Caco-2 (cell line): ENCODE data around the gene DHH. TPM values are rescaled to one million over a fixed set of nuclear protein-coding genes. Genes with fewer than 3 reads are reported as not detected.

Experiments
- BruUV-seq: library from RNA; stranded (reverse); fragments of 400-500 nt; replicated peaks from 2 replicates; lab custom pipeline; 2021; lab: Mats Ljungman, UMichigan
- CTCF ChIA-PET: fragments of 300-600 bp; sonication (Branson Sonifier 250); formaldehyde crosslinking; loops from one replicate; lab custom pipeline; 2022; ENCODE audit warnings: antibody characterized with exemption; lab: Charles Lee
- POLR2A ChIA-PET: fragments of 300-600 bp; sonication (Branson Sonifier 250); formaldehyde crosslinking; loops from one replicate; lab custom pipeline; 2022; ENCODE audit warnings: antibody characterized with exemption; lab: Charles Lee
- DNase-seq, 2 experiments: peaks; one replicate each; pipeline versions ENCODE4 v3.0.0 to v3.0.0-alpha.2; 2020 to 2022
- H3K27me3 ChIP-seq: replicated peaks from 2 replicates; pipeline ENCODE4 v1.6.0; 2011; ENCODE audit warnings: low read length; ENCODE audit not compliant: control insufficient read depth, insufficient read depth
- H3K36me3 ChIP-seq: 2 replicates; pipeline ENCODE4 v1.5.1; 2011; ENCODE audit warnings: low read length; ENCODE audit not compliant: control insufficient read depth, insufficient read depth
- H3K4me1 ChIP-seq: fragments of 250-450 bp; sonication (Bioruptor Pico); 2 replicates; pipeline ENCODE4 v1.5.1; 2020; ENCODE audit warnings: mild to moderate bottlenecking
- H3K4me3 ChIP-seq: 2 replicates; pipeline ENCODE4 v1.5.1; 2011; ENCODE audit warnings: low read depth, mild to moderate bottlenecking, control low read depth, low read length
- H3K9me3 ChIP-seq: fragments of 250-450 bp; sonication (Bioruptor Pico); 2 replicates; pipeline ENCODE4 v1.5.1; 2020; ENCODE audit warnings: mild to moderate bottlenecking, moderate library complexity
- H3K27ac Mint-ChIP-seq: one replicate; pipeline ENCODE4 v1.8.0; 2022; ENCODE audit warnings: mixed read lengths; ENCODE audit not compliant: unreplicated experiment
- H3K27me3 Mint-ChIP-seq: one replicate; pipeline ENCODE4 v1.8.0; 2022; ENCODE audit warnings: mixed read lengths; ENCODE audit not compliant: insufficient read depth, unreplicated experiment
- H3K36me3 Mint-ChIP-seq: one replicate; pipeline ENCODE4 v1.8.0; 2022; ENCODE audit warnings: mild to moderate bottlenecking, mixed read lengths; ENCODE audit not compliant: insufficient read depth, unreplicated experiment
- H3K4me1 Mint-ChIP-seq: one replicate; pipeline ENCODE4 v1.8.0; 2022; ENCODE audit warnings: low read depth, mixed read lengths; ENCODE audit not compliant: unreplicated experiment
- H3K4me3 Mint-ChIP-seq: one replicate; pipeline ENCODE4 v1.8.0; 2022; ENCODE audit warnings: mild to moderate bottlenecking, moderate library complexity, mixed read lengths; ENCODE audit not compliant: unreplicated experiment
- H3K9me3 Mint-ChIP-seq: one replicate; pipeline ENCODE4 v1.8.0; 2022; ENCODE audit warnings: mixed read lengths; ENCODE audit not compliant: unreplicated experiment
- CTCF ChIP-seq, 2 experiments: fragments of 200-600 bp in 1 of 2; IDR thresholded peaks; 1 replicate in 1 of 2; 2 replicates in 1 of 2; pipeline versions ENCODE4 v1.5.1 to v1.8.0; 2011 to 2022; ENCODE audit warnings: antibody characterized with exemption in 1 of 2, control low read depth in 1 of 2, inconsistent platforms in 1 of 2, low read depth in 1 of 2, low read length in 1 of 2, mild to moderate bottlenecking in 1 of 2, moderate library complexity in 1 of 2; ENCODE audit not compliant: insufficient read depth in 1 of 2, severe bottlenecking in 1 of 2, unreplicated experiment in 1 of 2
- intact Hi-C: fragments of 100-400 bp; cut with micrococcal nuclease; formaldehyde crosslinking; loops from one replicate; pipeline ENCODE4 v1.10.0; 2022; ENCODE audit not compliant: unreplicated experiment
- total RNA-seq: library from RNA; stranded (reverse); gene quantifications from 2 replicates; pipeline ENCODE4 v1.2.3, GENCODE V29; 2022

DHH gene
- total RNA-seq, 1 experiment from 2014 or later = 0.16 TPM

GRCh38 chr12:49084438-49084837 lies 10.2 kb downstream of the DHH start:
- no peak for DNase-seq
- peaks cover 3% of the 10 kb centered on the region for H3K27me3 Mint-ChIP-seq
- H3K36me3 Mint-ChIP-seq = peaks cover 5% of the 10 kb centered on the region
- Histone ChIP-seq H3K27me3 (peaks cover 2% of the 10 kb centered on the region; the same call in 1 of the 2 replicates), H3K4me1 (no peaks in the 10 kb centered on the region), H3K36me3 (no peaks in the 10 kb centered on the region), H3K4me3 (no peak overlapping the region), H3K9me3 (no peaks in the 10 kb centered on the region)
- BruUV-seq = no TSS peak
- POLR2A ChIA-PET = no interaction called here
- no peak overlapping the region for H3K4me3 Mint-ChIP-seq
- TF ChIP-seq CTCF (IDR thresholded peaks at IDR 0.05; ENCODE audit: insufficient read depth in 1 of 2, low read depth in 1 of 2, low read length in 1 of 2, severe bottlenecking in 1 of 2, unreplicated experiment in 1 of 2) = no peak
- CTCF ChIA-PET = interaction anchor here (0.7 to 1.2 kb wide), 5 partner anchors 10 to 151 kb away, joined by 3 to 4 read pairs (median 3); partner anchors contain the start of genes DHH and TUBA1B
- H3K9me3 Mint-ChIP-seq = no peaks in the 10 kb centered on the region
- intact Hi-C loops = no loop called here
- H3K4me1 Mint-ChIP-seq = no peaks in the 10 kb centered on the region
- no peak overlapping the region for H3K27ac Mint-ChIP-seq

DNA sequence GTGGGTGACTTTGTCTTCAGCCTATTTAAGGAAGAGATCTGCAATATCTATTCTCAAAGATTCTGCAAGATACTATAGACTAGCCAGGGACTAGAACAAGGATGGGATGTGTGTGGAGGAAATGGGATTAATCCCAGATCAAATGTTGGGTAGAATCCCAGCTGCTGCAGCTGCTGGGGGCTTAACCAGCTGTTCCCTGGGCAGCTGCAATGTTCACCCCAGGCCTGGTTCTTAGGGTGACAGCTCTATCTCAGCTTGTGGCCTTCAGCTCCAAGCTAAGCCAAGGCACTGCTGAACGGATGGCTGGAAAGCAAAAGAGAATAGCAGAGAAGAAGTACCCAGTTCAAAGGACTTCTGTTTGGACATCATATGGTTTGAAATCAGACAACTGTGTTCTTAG lies 14.8 kb downstream of the DHH start:
- CTCF ChIA-PET = interaction anchor here (2.6 kb wide), 1 partner anchor 8 kb away, joined by 13 read pairs; no protein-coding TSS in a partner anchor
- Mint-ChIP-seq H3K4me3 (no peak overlapping the region), H3K27ac (no peak overlapping the region)

DNA sequence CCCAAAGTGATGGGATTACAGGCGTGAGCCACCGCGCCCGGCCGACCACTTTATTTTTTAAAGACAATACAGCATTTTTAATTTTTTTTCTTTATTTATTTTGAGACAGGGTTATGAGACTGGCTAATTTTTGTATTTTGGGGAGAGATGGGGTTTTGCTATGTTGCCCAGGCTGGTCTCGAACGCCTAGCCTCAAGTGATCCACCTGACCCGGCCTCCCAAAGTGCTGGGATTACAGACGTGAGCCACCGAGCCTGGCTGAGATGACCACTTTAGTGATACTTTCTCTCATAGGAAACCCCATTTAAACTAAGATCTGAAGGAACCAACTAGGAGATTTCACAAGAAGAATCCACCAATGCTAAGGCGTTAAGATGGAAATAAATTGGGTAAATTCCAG lies 23.6 kb downstream of the DHH start:
- H3K27me3 ChIP-seq = no peaks in the 10 kb centered on the region

More for the DNA sequence above, 14.8 kb downstream of the DHH start:
- Mint-ChIP-seq H3K4me1 (no peaks in the 10 kb centered on the region), H3K27me3 (no peaks in the 10 kb centered on the region), H3K36me3 (no peaks in the 10 kb centered on the region), H3K9me3 (no peaks in the 10 kb centered on the region)
- Histone ChIP-seq H3K36me3 (no peaks in the 10 kb centered on the region), H3K4me3 (no peak overlapping the region), H3K4me1 (no peaks in the 10 kb centered on the region), H3K27me3 (no peaks in the 10 kb centered on the region), H3K9me3 (no peaks in the 10 kb centered on the region)
- POLR2A ChIA-PET = no interaction called here
- TF ChIP-seq CTCF (IDR thresholded peaks at IDR 0.05; ENCODE audit: insufficient read depth in 1 of 2, low read depth in 1 of 2, low read length in 1 of 2, severe bottlenecking in 1 of 2, unreplicated experiment in 1 of 2) = no peak
- DNase-seq = no peak
- no TSS peak for BruUV-seq
- intact Hi-C loops = no loop called here

More for the DNA sequence above, 23.6 kb downstream of the DHH start:
- no peak for DNase-seq
- Mint-ChIP-seq H3K36me3 (peaks cover 6% of the 10 kb centered on the region), H3K27me3 (no peaks in the 10 kb centered on the region), H3K9me3 (no peaks in the 10 kb centered on the region), H3K27ac (no peak overlapping the region), H3K4me3 (no peak overlapping the region), H3K4me1 (peaks cover 7% of the 10 kb centered on the region)
- no peaks in the 10 kb centered on the region for H3K9me3 ChIP-seq
- POLR2A ChIA-PET = no interaction called here
- intact Hi-C loops = loop anchor here (1.0 to 2.0 kb wide), 2 partner anchors 17 to 38 kb away; no protein-coding TSS in a partner anchor
- H3K4me3 ChIP-seq = no peak overlapping the region
- H3K4me1 ChIP-seq = peaks cover 7% of the 10 kb centered on the region; the same call in 1 of the 2 replicates
- no peak for TF ChIP-seq CTCF (IDR thresholded peaks at IDR 0.05; ENCODE audit: insufficient read depth in 1 of 2, low read depth in 1 of 2, low read length in 1 of 2, severe bottlenecking in 1 of 2, unreplicated experiment in 1 of 2)
- no peaks in the 10 kb centered on the region for H3K36me3 ChIP-seq
- BruUV-seq = no TSS peak
- CTCF ChIA-PET = interaction anchor here (1.4 to 1.9 kb wide), 2 partner anchors 17 to 74 kb away, joined by 5 to 33 read pairs; no protein-coding TSS in a partner anchor
